ENCODE results near the gene OR8B3. TPM values are rescaled to one million over a fixed set of nuclear protein-coding genes. Genes with fewer than 3 reads are reported as not detected.
"Not testable (repeated sequence)": the region's sequence is repeated elsewhere in the genome, so short reads cannot be mapped to it uniquely, and the experiment has no call there.

Gene OR8B3
- total and polyA plus RNA-seq, 8 donors, result not detected

DNA sequence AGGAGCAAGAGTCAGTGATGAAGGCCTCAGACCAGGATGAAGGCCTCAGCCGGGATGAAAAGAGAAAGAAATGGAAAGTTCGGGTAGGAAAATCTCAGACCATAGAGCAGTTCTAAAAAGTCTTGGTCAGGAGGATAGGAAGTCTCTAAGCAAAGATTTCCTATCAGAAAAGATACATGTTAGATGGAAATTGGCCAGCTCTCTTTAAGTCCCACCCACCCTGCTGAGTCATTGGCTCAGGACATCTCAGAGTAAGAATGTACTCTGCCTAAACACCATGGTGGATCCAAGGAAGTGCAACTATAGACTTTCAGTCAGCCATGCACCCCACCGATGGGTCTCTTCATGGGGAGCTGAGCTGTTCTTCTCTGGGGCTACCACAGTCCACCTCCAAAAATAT lies 4.4 kb downstream of the OR8B3 start:
- 61 to 87% (median 78%) methylated on average over 3 of the region's 3 CpGs for WGBS, 5 donors
- no peak overlapping the region for H3K27ac ChIP-seq
- H3K36me3 ChIP-seq, result no peaks in the 10 kb centered on the region
- H3K9me3 ChIP-seq, result no peaks in the 10 kb centered on the region
- no peak overlapping the region for H3K4me3 ChIP-seq
- no peak for TF ChIP-seq POLR2A (IDR thresholded peaks at IDR 0.05)
- TF ChIP-seq POLR2AphosphoS5 (IDR thresholded peaks at IDR 0.05), result no peak
- no peak for TF ChIP-seq EP300 (IDR thresholded peaks at IDR 0.05)
- no peak for TF ChIP-seq CTCF (IDR thresholded peaks at IDR 0.05)
- no peaks in the 10 kb centered on the region for H3K4me1 ChIP-seq
- intact Hi-C loops (cut with DNase I; ENCODE audit: low total_unique reads), result no loop called here
- no peaks in the 10 kb centered on the region for H3K27me3 ChIP-seq
- DNase-seq, result no peak

- H3K27ac ChIP-seq, result no peak within 1 kb of the TSS
- no peak for DNase-seq
- intact Hi-C loops (cut with DNase I; ENCODE audit: low total_unique reads), result no loop called here
- H3K36me3 ChIP-seq, result no peaks in the 10 kb centered on the region
- no peak for TF ChIP-seq POLR2AphosphoS5 (IDR thresholded peaks at IDR 0.05)
- no peak for TF ChIP-seq EP300 (IDR thresholded peaks at IDR 0.05)
- TF ChIP-seq POLR2A (IDR thresholded peaks at IDR 0.05), result no peak
- TF ChIP-seq CTCF (IDR thresholded peaks at IDR 0.05), result no peak
- H3K4me3 ChIP-seq, result no peak within 1 kb of the TSS
- no peaks in the 10 kb centered on the region for H3K4me1 ChIP-seq
- 68 to 90% (median 83%) methylated on average over 2 of the region's 2 CpGs for WGBS, 5 donors
- no peaks in the 10 kb centered on the region for H3K27me3 ChIP-seq
- no peaks in the 10 kb centered on the region for H3K9me3 ChIP-seq
These were observed 14.4 kb downstream of the OR8B3 start, which contains the start of gene OR8B2 for GRCh38 chr11:124384399-124384798. Gene OR8B2 (minus strand): TSS chr11:124384499. CDS start chr11:124383343, 1,156 bp downstream.

DNA sequence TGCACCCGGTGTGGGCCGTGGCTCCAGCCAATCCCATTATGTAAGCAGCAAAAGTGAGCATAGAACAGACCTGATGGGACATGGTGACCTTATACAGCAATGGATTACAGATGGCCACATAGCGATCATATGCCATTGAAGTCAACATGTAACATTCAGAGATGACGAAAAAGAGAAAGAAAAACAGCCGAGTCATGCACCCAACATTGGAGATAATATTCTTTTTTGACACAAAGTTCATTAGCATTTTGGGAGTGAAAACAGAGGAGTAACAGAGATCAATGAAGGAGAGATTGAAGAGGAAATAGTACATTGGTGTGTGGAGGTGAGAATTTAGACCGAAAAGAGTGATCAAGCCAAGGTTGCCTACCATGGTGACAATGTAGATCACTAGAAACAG lies 16.0 kb downstream of the OR8B3 start:
- H3K27me3 ChIP-seq; DNase-seq; H3K36me3 ChIP-seq; H3K9me3 ChIP-seq; H3K27ac ChIP-seq; H3K4me1 ChIP-seq; H3K4me3 ChIP-seq; intact Hi-C loops (cut with DNase I; ENCODE audit: low total_unique reads): not testable (repeated sequence)
- WGBS, 5 donors, result 80 to 89% (median 87%) methylated on average over 4 to 6 of the region's 6 CpGs

DNA sequence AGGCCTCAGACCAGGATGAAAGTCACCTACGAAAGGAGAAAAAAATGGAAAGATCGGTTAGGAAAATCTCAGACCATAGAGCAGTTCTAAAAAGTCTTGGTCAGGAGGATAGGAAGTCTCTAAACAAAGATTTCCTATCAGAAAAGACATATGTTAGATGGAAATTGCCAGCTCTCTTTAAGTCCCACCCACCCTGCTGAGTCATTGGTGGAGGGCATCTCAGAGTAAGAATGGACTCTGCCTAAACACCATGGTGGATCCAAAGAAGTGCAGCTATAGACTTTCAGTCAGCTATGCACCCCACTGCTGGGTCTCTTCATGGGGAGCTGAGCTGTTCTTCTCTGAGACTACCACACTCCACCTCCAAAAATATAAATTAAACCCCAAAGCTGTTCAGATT lies 18.2 kb downstream of the OR8B3 start:
- Histone ChIP-seq H3K27ac (no peak overlapping the region), H3K4me1 (no peaks in the 10 kb centered on the region), H3K9me3 (no peaks in the 10 kb centered on the region), H3K27me3 (no peaks in the 10 kb centered on the region), H3K36me3 (no peaks in the 10 kb centered on the region), H3K4me3 (no peak overlapping the region)
- intact Hi-C loops (cut with DNase I; ENCODE audit: low total_unique reads), result no loop called here
- 89 to 99% (median 92%) methylated on average over 2 of the region's 2 CpGs for WGBS, 5 donors
- DNase-seq, result no peak
- TF ChIP-seq POLR2A (IDR thresholded peaks at IDR 0.05) (no peak), POLR2AphosphoS5 (IDR thresholded peaks at IDR 0.05) (no peak), CTCF (IDR thresholded peaks at IDR 0.05) (no peak), EP300 (IDR thresholded peaks at IDR 0.05) (no peak)

- no peak for DNase-seq
- H3K27ac ChIP-seq, result no peak overlapping the region
- no peaks in the 10 kb centered on the region for H3K27me3 ChIP-seq
- no peak for TF ChIP-seq CTCF (IDR thresholded peaks at IDR 0.05)
- TF ChIP-seq EP300 (IDR thresholded peaks at IDR 0.05), result no peak
- TF ChIP-seq POLR2AphosphoS5 (IDR thresholded peaks at IDR 0.05), result no peak
- no peak for TF ChIP-seq POLR2A (IDR thresholded peaks at IDR 0.05)
- no peaks in the 10 kb centered on the region for H3K36me3 ChIP-seq
- intact Hi-C loops (cut with DNase I; ENCODE audit: low total_unique reads), result no loop called here
- no peaks in the 10 kb centered on the region for H3K4me1 ChIP-seq
- 52 to 76% (median 62%) methylated on average over 3 of the region's 3 CpGs for WGBS, 5 donors
- no peaks in the 10 kb centered on the region for H3K9me3 ChIP-seq
- no peak overlapping the region for H3K4me3 ChIP-seq
These were observed 22.5 kb downstream of the OR8B3 start for GRCh38 chr11:124376280-124376679.

All from stomach (tissue), 9 donors.